Measurements from ENCODE around the gene CAPRIN1. TPM values are rescaled to one million over a fixed set of nuclear protein-coding genes. Genes with fewer than 3 reads are reported as not detected.

Gene CAPRIN1
- total and polyA plus RNA-seq, 2 of the 8 experiments (the other 6 are each of a cell fraction or from before 2014, with no cell fraction given): 221 to 317 TPM

GRCh38 chr11:34030382-34030781 is 21.1 kb upstream of the CAPRIN1 start:
- FAIRE-seq (no peak), DNase-seq (ENCODE audit: low read depth in 1 of 2, low spot score in 2 of 2) (no peak)
- no peak overlapping the region for H4K5ac ChIP-seq (ENCODE audit: insufficient read length, low read depth, low read length)
- no peak overlapping the region for H2BK20ac ChIP-seq (ENCODE audit: low read length)
- H3K14ac ChIP-seq (ENCODE audit: insufficient read length): no peak overlapping the region
- no peaks in the 10 kb centered on the region for H3K23me2 ChIP-seq (ENCODE audit: low read depth, low read length)
- no peak overlapping the region for H3K4me3 ChIP-seq (ENCODE audit: extremely low read depth in 1 of 4, insufficient read depth in 2 of 4, low read depth in 3 of 4, low read length in 4 of 4)
- no peak overlapping the region for H3K9ac ChIP-seq (replicated peaks in 1 of 4; ENCODE audit: extremely low read depth in 1 of 4, low read depth in 3 of 4, low read length in 3 of 4)
- H2AK5ac ChIP-seq (ENCODE audit: low read depth, low read length): no peak overlapping the region
- H3K27ac ChIP-seq (ENCODE audit: low read depth, low read length): no peak overlapping the region
- no peak overlapping the region for H3K23ac ChIP-seq (ENCODE audit: insufficient read length)
- no peak overlapping the region for H3K4me2 ChIP-seq (ENCODE audit: insufficient read depth in 1 of 2, low read depth in 2 of 2, low read length in 2 of 2)
- no peaks in the 10 kb centered on the region for H3K9me3 ChIP-seq (ENCODE audit: insufficient read depth in 2 of 2, low read depth in 1 of 2, low read length in 1 of 2)
- H3K18ac ChIP-seq (ENCODE audit: extremely low read depth, low read length): no peak overlapping the region
- WGBS, 2 experiments (ENCODE audit: extremely low coverage in 1 of 2, insufficient coverage in 1 of 2, insufficient read length in 1 of 2, insufficient replicate concordance in 2 of 2, low coverage in 1 of 2, low lambda C conversion rate in 2 of 2, missing lambda C conversion rate in 1 of 2): 100% methylated on average over 1 of the region's 1 CpG; no CpG with 5 or more reads in 1 of the 2 experiments
- ChIA-PET POLR2A (ENCODE audit: partially characterized antibody) (interaction anchor here (1.0 kb wide), 1 partner anchor 8 kb away, joined by 3 read pairs; no protein-coding TSS in a partner anchor), CTCF (ENCODE audit: partially characterized antibody) (interaction anchor here (0.6 to 3.6 kb wide), 2 partner anchors 33 to 201 kb away, joined by 4 to 16 read pairs; no protein-coding TSS in a partner anchor)
- no peak overlapping the region for H4K8ac ChIP-seq (ENCODE audit: extremely low read depth, insufficient read depth, low read length)
- no peaks in the 10 kb centered on the region for H3K36me3 ChIP-seq (ENCODE audit: control insufficient read depth in 2 of 4, insufficient read depth in 4 of 4, low read length in 3 of 4)
- H2BK5ac ChIP-seq (ENCODE audit: low read depth, low read length): no peak overlapping the region
- H2BK15ac ChIP-seq (ENCODE audit: low read length): no peak overlapping the region
- H4K20me1 ChIP-seq (replicated peaks in 1 of 2; ENCODE audit: control insufficient read depth in 1 of 2, insufficient read depth in 2 of 2, low read length in 2 of 2): no peaks in the 10 kb centered on the region
- no peak overlapping the region for H2BK12ac ChIP-seq (ENCODE audit: low read depth, low read length)
- H4K91ac ChIP-seq (replicated peaks; ENCODE audit: insufficient read length, low read length): no peak overlapping the region
- no peaks in the 10 kb centered on the region for H3K27me3 ChIP-seq (replicated peaks in 1 of 4; ENCODE audit: control insufficient read depth in 3 of 4, extremely low read depth in 1 of 4, insufficient read depth in 3 of 4, low read length in 3 of 4)
- no peak overlapping the region for H3K4ac ChIP-seq (replicated peaks; ENCODE audit: insufficient read length, low read depth, low read length)
- H3K56ac ChIP-seq (replicated peaks; ENCODE audit: insufficient read length, low read depth, low read length): no peak overlapping the region
- H2AFZ ChIP-seq (ENCODE audit: low read length): no peak overlapping the region
- peaks cover 0 to 6% (median 1%) of the 10 kb centered on the region in 4 experiments; a peak in 2 of 7 replicates for H3K4me1 ChIP-seq (replicated peaks in 1 of 4; ENCODE audit: control insufficient read depth in 3 of 4, insufficient read depth in 4 of 4, low read length in 3 of 4)
- no peak overlapping the region for H2BK120ac ChIP-seq (replicated peaks; ENCODE audit: low read depth, low read length)
- H3K79me1 ChIP-seq (ENCODE audit: low read depth, low read length): no peaks in the 10 kb centered on the region
- no peaks in the 10 kb centered on the region for H3K79me2 ChIP-seq (ENCODE audit: control insufficient read depth in 1 of 2, insufficient read depth in 2 of 2, low read length in 2 of 2)
- TF ChIP-seq POLR2AphosphoS5 (IDR thresholded peaks at IDR 0.05; ENCODE audit: low read depth, low read length) (no peak), USF2 (IDR thresholded peaks at IDR 0.05; ENCODE audit: low read length) (no peak), SP1 (IDR thresholded peaks at IDR 0.05; ENCODE audit: low read depth, low read length) (no peak), EP300 (IDR thresholded peaks at IDR 0.05; ENCODE audit: borderline replicate concordance in 1 of 2, low read depth in 2 of 2, low read length in 2 of 2) (no peak), CHD1 (IDR thresholded peaks at IDR 0.05; ENCODE audit: low read depth, low read length) (no peak), SRF (IDR thresholded peaks at IDR 0.05; ENCODE audit: low read depth, low read length) (no peak), TEAD4 (IDR thresholded peaks at IDR 0.05; ENCODE audit: low read depth, low read length) (no peak), CTBP2 (IDR thresholded peaks at IDR 0.05; ENCODE audit: borderline replicate concordance, insufficient read depth, insufficient read length, low read length) (no peak), TBP (IDR thresholded peaks at IDR 0.05; ENCODE audit: low read depth, low read length) (no peak), SIN3A (conservative IDR thresholded peaks at IDR 0.05 in 1 of 2, IDR thresholded peaks at IDR 0.05 in 1 of 2; ENCODE audit: low read depth in 1 of 2, low read length in 2 of 2) (no peak), HDAC2 (IDR thresholded peaks at IDR 0.05; ENCODE audit: borderline replicate concordance in 1 of 2, low read depth in 2 of 2, low read length in 2 of 2) (no peak), SIRT6 (IDR thresholded peaks at IDR 0.05; ENCODE audit: low read length) (no peak), EZH2 (IDR thresholded peaks at IDR 0.05; ENCODE audit: low read depth, low read length, severe bottlenecking) (no peak)
